AG09319 (cell line): Measurements from ENCODE around the gene MBOAT1.
A peak's percentile ranks its signal among the peaks of the same experiment; 100 is the strongest.

Experiments
- DNase-seq: peaks from one replicate; pipeline ENCODE4 v3.0.0-alpha.2; 2010; ENCODE audit warnings: low read depth; ENCODE audit errors: extremely low read depth
- TF ChIP-seq, protein P1 (sequence below): IDR thresholded peaks from 2 replicates; pipeline ENCODE4 v1.5.1; 2011; ENCODE audit warnings: low read depth, mild to moderate bottlenecking, inconsistent platforms, low read length, moderate library complexity

Gene MBOAT1

DNA sequence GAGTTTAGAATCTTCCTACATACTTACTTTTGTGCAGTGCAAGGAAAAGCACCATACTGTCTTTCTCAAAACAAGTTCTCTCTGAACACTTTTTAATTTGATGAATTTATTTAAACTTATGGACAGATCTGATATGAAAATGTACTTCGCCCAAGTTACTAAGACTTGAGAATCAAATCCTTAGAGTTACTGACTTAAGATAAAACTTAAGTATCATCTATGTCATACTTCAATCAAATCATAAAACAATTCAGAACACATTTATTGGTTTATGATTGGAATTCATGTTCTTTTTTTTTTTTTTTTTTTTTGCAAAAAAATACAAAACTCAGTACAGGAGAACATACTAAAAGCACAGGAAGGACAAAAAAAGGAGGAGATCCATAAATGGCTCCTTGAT, 77.7 kb downstream of the MBOAT1 start:
- TF ChIP-seq, protein P1, sequence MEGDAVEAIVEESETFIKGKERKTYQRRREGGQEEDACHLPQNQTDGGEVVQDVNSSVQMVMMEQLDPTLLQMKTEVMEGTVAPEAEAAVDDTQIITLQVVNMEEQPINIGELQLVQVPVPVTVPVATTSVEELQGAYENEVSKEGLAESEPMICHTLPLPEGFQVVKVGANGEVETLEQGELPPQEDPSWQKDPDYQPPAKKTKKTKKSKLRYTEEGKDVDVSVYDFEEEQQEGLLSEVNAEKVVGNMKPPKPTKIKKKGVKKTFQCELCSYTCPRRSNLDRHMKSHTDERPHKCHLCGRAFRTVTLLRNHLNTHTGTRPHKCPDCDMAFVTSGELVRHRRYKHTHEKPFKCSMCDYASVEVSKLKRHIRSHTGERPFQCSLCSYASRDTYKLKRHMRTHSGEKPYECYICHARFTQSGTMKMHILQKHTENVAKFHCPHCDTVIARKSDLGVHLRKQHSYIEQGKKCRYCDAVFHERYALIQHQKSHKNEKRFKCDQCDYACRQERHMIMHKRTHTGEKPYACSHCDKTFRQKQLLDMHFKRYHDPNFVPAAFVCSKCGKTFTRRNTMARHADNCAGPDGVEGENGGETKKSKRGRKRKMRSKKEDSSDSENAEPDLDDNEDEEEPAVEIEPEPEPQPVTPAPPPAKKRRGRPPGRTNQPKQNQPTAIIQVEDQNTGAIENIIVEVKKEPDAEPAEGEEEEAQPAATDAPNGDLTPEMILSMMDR, result no peak
- no peak for DNase-seq

DNA sequence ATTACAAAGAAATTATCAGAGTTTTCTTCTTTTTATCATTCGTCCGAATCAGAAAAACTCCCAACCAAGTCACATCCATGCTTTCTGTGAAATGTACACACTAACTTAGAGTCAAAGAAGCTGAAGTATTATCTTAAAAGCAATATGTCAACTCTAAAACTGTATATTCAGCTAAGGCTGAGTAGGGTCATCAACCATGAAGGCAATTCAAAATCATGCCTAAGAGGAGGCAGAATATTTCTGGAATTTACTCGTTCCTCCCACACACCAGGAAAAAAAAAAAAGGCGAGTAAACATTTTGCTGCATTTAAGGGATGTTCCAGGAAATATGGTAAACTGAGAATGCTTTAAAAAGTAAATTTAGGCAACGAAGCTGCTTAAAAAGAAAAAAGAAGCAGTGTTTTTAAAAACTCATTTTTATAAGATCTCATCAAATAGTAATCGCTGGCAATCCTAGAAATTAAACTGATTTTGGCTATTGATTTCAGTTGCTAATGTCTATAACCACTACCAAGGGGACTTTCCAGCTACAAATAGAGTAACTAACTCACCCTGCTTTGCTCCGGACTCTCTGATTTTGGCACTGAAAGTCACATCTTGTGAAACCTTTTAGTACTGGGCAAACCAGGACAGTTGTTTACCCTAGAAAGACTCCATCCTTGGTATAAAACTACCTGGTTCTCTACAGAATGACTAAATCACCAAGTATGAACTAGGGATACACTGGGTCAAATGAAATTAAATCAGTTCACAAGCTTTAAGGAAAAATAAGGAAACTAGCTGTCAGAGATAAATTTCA, 82.8 kb downstream of the MBOAT1 start:
- no peak for DNase-seq
- TF ChIP-seq, protein P1, result no peak

DNA sequence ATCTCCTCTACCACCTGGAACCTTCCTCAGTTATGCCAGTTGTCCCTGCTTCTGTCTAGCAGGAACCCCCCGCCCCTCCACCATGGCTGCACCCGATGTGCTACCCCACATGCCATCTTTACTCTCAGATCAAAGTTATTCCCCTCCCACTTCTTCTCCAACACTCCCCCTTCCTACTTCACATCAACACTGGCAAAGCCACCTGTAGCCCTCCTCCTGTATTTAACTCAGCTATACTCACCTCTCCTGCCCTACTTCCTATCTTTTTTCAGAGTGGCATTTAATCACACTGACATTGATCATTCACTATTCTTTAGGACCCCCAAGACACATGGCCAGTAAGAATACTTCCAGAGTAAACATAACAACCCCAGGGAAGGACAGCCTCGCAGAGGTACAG, 84.3 kb downstream of the MBOAT1 start:
- TF ChIP-seq, protein P1, result no peak
- DNase-seq, result no peak

DNA sequence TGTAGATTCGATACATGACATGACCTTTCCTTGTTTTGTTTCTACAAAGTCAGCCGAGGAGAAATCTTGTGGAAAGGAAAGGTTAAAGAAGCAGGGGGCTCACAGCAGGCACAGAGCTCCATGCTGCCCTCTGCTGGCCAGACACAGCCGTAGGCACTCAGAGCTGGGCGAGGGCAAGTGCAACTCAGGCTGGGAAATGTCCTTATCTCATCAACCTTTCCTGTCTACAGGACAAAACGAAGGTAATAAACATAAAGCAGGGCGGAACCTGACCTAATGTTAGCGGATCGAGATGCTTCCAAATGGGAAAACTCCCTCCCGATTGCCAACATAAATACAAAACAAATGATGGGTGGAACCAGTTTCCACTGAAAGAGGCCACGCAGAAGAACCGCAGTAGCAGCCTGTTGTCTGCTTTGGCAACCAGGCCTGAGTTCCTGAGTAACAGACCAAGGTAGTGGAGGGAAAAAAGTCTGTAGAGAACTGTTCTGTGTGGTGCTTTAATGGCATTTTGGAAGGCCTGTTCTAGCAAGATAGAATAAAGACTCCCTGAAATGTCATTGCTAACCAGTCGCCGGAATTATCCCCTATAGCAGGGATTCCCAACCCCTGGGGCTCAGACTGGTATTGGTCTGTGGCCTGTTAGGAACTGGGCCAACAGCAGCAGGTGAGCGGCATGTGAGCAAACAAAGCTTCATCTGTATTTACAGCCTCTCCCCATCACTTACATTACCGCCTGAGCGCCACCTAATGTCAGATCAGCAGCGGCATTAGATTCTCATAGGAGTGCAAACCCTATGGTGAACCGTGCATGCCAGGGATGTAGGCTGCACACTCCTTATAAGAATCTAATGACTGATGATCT, 85.2 kb downstream of the MBOAT1 start:
- TF ChIP-seq, protein P1, result no peak; the same call in none of the 2 replicates
- peak; percentile 11 for DNase-seq

DNA sequence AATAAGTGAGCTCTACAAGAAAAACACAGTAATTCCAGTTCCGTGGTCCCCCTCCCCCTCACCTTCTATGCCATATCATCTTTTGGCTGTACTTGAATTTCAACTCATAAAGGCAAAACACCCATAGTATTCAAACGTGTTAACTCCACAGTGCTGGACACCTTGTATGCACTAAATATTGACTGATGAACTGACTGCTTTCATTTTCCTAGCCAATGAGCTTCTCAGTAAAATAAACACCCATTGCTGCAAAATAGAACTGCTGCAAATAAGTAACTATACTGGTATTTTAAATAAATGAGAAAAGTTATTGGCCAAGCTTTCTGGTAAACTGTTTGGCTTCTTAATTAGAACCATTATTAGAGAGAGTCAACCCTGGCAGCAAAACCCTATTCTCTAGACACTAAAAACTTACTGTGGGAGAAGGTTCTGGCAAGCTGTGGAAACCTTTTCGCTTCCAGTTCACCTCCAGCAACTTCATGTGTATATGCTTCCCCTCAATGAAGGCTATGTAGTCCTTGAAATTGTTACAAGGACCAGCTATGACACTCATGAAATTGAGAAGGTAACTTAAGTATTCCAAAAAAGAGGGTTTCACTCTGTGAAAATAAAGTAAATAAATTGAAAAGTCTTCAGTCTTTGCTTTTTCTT, 86.0 kb downstream of the MBOAT1 start:
- DNase-seq, result no peak
- TF ChIP-seq, protein P1, result no peak

DNA sequence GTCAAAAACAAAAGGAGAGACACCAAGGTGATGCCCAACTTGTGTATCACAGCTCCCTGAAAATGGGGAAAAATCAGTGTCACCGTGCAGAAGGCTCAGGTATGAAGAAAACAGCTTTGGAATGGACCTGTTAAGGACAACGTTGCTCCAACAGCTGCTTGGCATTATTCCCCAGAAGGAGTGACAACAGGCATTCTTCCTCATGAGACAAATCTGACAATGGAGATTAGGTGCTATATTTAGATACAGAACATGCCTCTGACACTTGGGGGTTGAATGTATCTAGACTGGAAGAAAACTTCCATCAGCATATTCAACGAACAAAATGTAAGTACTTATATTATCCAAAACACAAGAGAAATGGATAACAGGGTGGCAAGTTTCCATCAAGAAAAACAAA, 87.7 kb downstream of the MBOAT1 start:
- DNase-seq, result no peak
- TF ChIP-seq, protein P1, result no peak
